Small intestine (tissue), 7 donors: ENCODE data around the gene EGLN2. TPM values are rescaled to one million over a fixed set of nuclear protein-coding genes. Genes with fewer than 3 reads are reported as not detected.
A peak's percentile ranks its signal among the peaks of the same experiment; 100 is the strongest.
"Not testable (repeated sequence)": the region's sequence is repeated elsewhere in the genome, so short reads cannot be mapped to it uniquely, and the experiment has no call there.

ENCODE experiments used
- DNase-seq, 2 donors: peaks; one replicate each; pipeline versions ENCODE4 v3.0.0 to v3.0.0-alpha.2; 2013
- FAIRE-seq: peaks from 2 replicates; lab custom pipeline; 2012; peaks lifted over from hg19 to GRCh38; lab: Jason Lieb, UNC
- H3K27ac ChIP-seq, 3 donors: one replicate each; pipeline ENCODE4 v1.5.1; 2013; ENCODE audit warnings: low read length in 2 of 3, mild to moderate bottlenecking in 2 of 3, control low read depth in 1 of 3, inconsistent platforms in 1 of 3, low read depth in 1 of 3, moderate library complexity in 1 of 3
- H3K27me3 ChIP-seq, 3 donors: one replicate each; pipeline ENCODE4 v1.6.1; 2013; ENCODE audit warnings: low read length in 3 of 3, inconsistent platforms in 1 of 3; ENCODE audit not compliant: control insufficient read depth in 3 of 3, insufficient read depth in 3 of 3
- H3K36me3 ChIP-seq, 3 donors: one replicate each; pipeline ENCODE4 v1.6.1; 2013; ENCODE audit warnings: low read length in 3 of 3, inconsistent platforms in 1 of 3, low read depth in 1 of 3, mild to moderate bottlenecking in 1 of 3, moderate library complexity in 1 of 3; ENCODE audit not compliant: control insufficient read depth in 3 of 3, insufficient read depth in 2 of 3
- H3K4me1 ChIP-seq, 3 donors: one replicate each; pipeline ENCODE4 v1.6.1; 2013; ENCODE audit warnings: low read length in 2 of 3, inconsistent platforms in 1 of 3, low read depth in 1 of 3, mild to moderate bottlenecking in 1 of 3, moderate library complexity in 1 of 3; ENCODE audit not compliant: control insufficient read depth in 3 of 3, insufficient read depth in 2 of 3
- H3K4me3 ChIP-seq, 3 donors: one replicate each; pipeline ENCODE4 v1.5.1; 2013; ENCODE audit warnings: low read length in 3 of 3, control low read depth in 1 of 3, inconsistent platforms in 1 of 3, low read depth in 1 of 3, mild to moderate bottlenecking in 1 of 3, moderate library complexity in 1 of 3
- H3K9me3 ChIP-seq, 2 donors: one replicate each; pipeline ENCODE4 v1.6.1; 2013; ENCODE audit warnings: low read depth in 1 of 2, low read length in 1 of 2; ENCODE audit not compliant: control insufficient read depth in 2 of 2, insufficient read depth in 1 of 2
- WGBS, 3 donors: extraction: QIAGEN DNeasy Blood & Tissue Kit; methylation state at CpG; one replicate each; pipeline ENCODE4 v1.1.7; 2013; 5-methylcytosine and 5-hydroxymethylcytosine counted together
- polyA plus RNA-seq, 4 donors: library from polyadenylated mRNA; stranded (reverse) in 3 of 4; unstranded in 1 of 4; fragments of 200-250 nt in 3 of 4; fragments of 120-200 nt in 1 of 4; gene quantifications; one replicate each; pipeline versions ENCODE4 v1.2.1 to v1.2.3, GENCODE V29; 2013
- donor health status: healthy with polysubstance abuse.
- donor health status: control.
- donor health status: control.
- donor health status: Bipolar disorder and iron deficiency.
- donor health status: healthy.

EGLN2 gene
- polyA plus RNA-seq, 4 donors: 60.1 to 103 (median 81.3) TPM

DNA sequence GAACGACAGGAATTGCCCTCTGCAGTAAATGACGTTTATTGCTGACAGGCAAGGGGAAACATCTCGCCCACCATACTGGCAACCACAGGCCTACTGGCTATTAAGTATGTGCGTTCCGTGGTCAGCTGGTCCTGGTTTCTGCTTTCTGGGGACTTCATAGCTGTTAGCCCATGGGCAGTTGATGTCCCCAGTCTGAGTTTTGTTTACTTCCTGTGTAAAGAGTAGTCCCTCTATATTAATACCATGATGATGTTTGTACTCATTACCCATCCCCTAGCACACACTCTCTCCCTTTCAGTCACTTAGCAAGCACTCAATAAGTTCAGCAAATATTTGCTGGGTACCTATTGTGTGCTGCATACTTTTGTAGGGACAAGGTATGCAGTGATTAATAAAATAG lies 30.1 kb upstream of the EGLN2 start:
- Histone ChIP-seq H3K27ac (no peak overlapping the region), H3K9me3 (peaks cover 0 to 7% of the 10 kb centered on the region in 2 donors), H3K36me3 (peaks cover 16 to 58% (median 19%) of the 10 kb centered on the region in 3 donors), H3K4me3 (no peak overlapping the region), H3K27me3 (no peaks in the 10 kb centered on the region), H3K4me1 (no peaks in the 10 kb centered on the region)
- no peak for FAIRE-seq
- DNase-seq: no peak
- 80 to 87% (median 80%) methylated on average over 5 of the region's 5 CpGs for WGBS, 3 donors

DNA sequence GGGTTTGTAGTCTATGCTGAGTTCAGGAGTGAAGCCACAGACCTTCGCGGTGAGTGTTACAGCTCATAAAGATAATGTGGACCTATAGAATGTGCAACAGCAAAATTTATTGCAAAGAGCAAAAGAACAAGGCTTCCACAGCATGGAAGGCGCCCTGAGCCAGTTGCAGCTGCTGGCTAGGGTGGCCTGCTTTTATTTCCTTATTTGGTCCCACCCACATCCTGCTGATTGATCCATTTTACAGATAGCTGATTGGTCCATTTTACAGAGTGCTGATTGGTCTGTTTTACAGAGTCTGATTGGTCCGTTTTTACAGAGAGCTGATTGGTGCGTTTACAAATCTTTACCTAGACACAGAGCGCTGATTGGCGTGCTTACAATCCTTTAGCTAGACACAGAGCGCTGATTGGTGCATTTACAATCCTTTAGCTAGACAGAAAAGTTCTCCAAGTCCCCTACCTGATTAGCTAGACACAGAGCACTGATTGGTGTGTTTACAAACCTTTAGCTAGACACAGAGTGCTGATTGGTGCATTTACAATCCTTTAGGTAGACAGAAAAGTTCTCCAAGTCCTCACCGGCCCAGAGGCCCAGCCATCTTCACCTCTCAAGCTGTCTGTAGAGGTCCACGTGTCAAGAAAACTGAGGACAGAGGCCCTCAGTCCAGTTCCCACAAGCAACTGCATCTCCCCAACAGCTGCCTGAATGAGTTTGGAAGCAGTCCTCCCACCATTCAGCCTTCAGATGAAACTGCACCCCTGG lies 27.7 kb upstream of the EGLN2 start:
- 93 to 94% (median 93%) methylated on average over 10 of the region's 10 CpGs for WGBS, 3 donors
- H3K9me3 ChIP-seq, FAIRE-seq, H3K4me1 ChIP-seq, H3K27me3 ChIP-seq, H3K27ac ChIP-seq, H3K4me3 ChIP-seq: not testable (repeated sequence)
- peaks cover 0 to 36% (median 4%) of the 10 kb centered on the region in 3 donors for H3K36me3 ChIP-seq
- DNase-seq: peak in 1 of 2 donors; percentile 27

DNA sequence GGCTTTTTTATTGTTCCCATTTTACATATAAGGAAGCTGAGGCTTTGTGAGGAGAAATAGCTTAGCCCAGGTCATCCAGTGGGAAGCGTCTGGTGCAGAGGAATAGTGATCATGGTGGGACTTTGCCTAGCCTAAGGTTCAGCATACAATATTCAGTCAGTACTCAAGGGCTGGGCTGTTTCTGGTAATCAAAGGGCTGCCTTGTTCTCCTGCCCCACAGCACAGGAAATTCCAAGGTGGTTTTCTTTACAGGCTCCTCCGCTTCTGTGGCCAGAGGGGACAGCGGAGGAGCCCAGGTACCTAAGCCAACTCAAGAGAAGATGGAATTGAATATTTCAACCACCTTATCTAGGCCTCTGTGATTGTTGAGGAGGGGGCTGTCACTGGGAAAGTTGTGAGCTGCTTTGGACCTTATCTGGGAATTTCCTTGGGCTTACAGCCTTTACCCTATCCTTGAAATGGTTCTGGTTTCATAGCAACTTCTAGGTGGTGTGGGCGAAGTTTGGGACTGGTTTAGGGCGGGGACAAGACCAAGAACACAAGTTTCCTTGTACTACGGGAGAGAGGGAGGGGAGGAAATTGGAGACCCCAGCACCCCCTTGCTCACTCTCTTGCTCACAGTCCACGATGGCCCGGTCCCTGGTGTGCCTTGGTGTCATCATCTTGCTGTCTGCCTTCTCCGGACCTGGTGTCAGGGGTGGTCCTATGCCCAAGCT lies 23.9 kb upstream of the EGLN2 start, which contains the start of gene MIA:
MIA (plus strand) TSS at position 606 of the 716 bp plus-strand sequence; CDS start at position 628, 22 bp downstream.
- Histone ChIP-seq H3K36me3 (peaks cover 0 to 17% (median 0%) of the 10 kb centered on the region in 3 donors), H3K27ac (no peak within 1 kb of the TSS), H3K4me3 (no peak within 1 kb of the TSS), H3K27me3 (no peaks in the 10 kb centered on the region), H3K9me3 (peaks cover 0 to 7% of the 10 kb centered on the region in 2 donors), H3K4me1 (peaks cover 0 to 15% (median 3%) of the 10 kb centered on the region in 3 donors)
- FAIRE-seq: no peak
- DNase-seq: no peak
- WGBS, 3 donors: 81 to 88% (median 87%) methylated on average over 9 of the region's 9 CpGs

DNA sequence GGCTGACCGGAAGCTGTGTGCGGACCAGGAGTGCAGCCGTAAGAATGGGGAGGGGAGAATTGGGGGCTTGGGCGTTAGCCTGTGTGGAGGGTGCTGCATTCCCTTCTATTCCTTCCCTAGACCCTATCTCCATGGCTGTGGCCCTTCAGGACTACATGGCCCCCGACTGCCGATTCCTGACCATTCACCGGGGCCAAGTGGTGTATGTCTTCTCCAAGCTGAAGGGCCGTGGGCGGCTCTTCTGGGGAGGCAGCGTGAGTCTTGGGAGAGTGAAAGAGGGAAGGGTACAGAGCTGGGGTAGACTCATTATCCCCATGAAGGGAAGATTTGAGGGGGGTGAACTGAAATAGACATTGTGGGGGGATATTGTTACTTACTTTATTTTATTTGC lies 23.4 kb upstream of the EGLN2 start:
- H3K27ac ChIP-seq: no peak overlapping the region
- DNase-seq (no peak), FAIRE-seq (no peak)
- H3K4me3 ChIP-seq: no peak overlapping the region
- H3K27me3 ChIP-seq: no peaks in the 10 kb centered on the region
- peaks cover 0 to 15% (median 3%) of the 10 kb centered on the region in 3 donors for H3K4me1 ChIP-seq
- H3K36me3 ChIP-seq: peaks cover 0 to 17% (median 0%) of the 10 kb centered on the region in 3 donors
- WGBS, 3 donors: 93 to 99% (median 95%) methylated on average over 10 of the region's 10 CpGs
- H3K9me3 ChIP-seq: peaks cover 0 to 7% of the 10 kb centered on the region in 2 donors

DNA sequence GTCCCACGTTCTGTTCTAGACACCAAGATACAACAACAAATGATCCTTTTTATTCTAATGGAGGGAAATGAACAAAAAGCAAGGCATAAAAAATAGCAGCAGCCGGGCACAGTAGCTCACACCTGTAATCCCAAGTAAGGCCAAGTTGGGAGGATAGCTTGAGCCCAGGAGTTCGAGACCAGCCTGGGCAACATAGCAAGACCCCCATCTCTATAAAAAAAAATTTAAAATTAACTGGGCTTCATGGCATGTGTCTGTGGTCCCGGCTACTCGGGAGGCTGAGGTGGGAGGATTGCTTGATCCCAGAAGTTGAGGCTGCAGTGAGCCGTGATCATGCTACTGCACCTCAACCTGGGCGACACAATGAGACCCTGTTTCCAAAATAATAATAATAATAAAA lies 22.6 kb upstream of the EGLN2 start:
- Histone ChIP-seq H3K27me3 (no peaks in the 10 kb centered on the region), H3K9me3 (peaks cover 0 to 4% of the 10 kb centered on the region in 2 donors), H3K4me3 (no peak overlapping the region), H3K27ac (peak overlapping the region in 1 of 3 donors; percentile 97), H3K36me3 (peaks cover 0 to 20% (median 0%) of the 10 kb centered on the region in 3 donors), H3K4me1 (peaks cover 0 to 15% (median 3%) of the 10 kb centered on the region in 3 donors)
- no peak for DNase-seq
- 79 to 82% (median 81%) methylated on average over 7 of the region's 7 CpGs for WGBS, 3 donors
- FAIRE-seq: no peak

DNA sequence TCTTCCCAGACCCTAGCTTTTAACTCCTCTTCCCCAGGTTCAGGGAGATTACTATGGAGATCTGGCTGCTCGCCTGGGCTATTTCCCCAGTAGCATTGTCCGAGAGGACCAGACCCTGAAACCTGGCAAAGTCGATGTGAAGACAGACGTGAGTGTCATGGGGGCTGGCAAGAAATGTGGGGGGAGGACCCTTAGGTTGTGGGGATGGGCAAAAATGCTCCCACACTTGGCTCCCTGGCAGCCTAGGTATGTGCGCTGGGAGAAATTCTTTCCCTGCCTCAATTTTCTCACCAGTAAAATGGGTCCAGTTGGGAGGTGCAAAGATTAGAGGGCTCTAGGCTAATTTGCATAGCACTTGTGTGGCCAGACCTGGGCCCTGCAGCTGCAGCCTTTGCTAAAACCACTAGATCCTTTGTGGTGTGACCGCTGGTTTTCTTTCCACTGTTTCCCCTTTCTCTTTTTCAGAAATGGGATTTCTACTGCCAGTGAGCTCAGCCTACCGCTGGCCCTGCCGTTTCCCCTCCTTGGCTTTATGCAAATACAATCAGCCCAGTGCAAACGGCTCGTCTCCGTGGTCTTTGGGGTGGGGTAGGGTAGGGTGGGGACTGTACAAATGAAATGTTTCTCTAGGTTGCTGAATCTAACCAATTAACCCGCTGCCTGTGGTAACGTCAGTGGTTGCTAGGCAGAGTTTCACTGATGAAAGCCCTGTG lies 21.9 kb upstream of the EGLN2 start:
- no peaks in the 10 kb centered on the region for H3K27me3 ChIP-seq
- DNase-seq: peak; percentile 96
- no peak for FAIRE-seq
- peak overlapping the region; percentile 57 to 78 (median 58) for H3K4me3 ChIP-seq
- peaks cover 0 to 14% (median 0%) of the 10 kb centered on the region in 3 donors for H3K36me3 ChIP-seq
- peaks cover 0 to 15% (median 3%) of the 10 kb centered on the region in 3 donors for H3K4me1 ChIP-seq
- 14 to 23% (median 15%) methylated on average over 13 of the region's 13 CpGs for WGBS, 3 donors
- H3K27ac ChIP-seq: peak overlapping the region; percentile 89 to 100 (median 97)
- no peaks in the 10 kb centered on the region for H3K9me3 ChIP-seq

DNA sequence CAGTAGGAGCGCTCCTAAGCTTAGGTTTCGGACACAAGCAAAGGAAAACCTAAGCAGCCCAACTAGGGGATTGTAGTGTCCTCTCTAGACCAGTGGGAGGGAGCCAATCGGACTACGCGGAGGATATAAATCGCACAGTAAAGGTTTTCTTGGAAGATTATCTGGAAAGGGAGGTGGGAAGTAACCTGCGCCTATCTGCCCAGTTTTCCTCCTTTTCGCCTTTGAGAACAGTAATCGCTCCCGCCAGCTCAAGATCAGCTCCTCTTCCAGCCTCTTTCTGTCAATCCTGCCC lies 21.4 kb upstream of the EGLN2 start:
- no peaks in the 10 kb centered on the region for H3K9me3 ChIP-seq
- FAIRE-seq (no peak), DNase-seq (no peak)
- no peaks in the 10 kb centered on the region for H3K27me3 ChIP-seq
- H3K4me1 ChIP-seq: peaks cover 0 to 15% (median 3%) of the 10 kb centered on the region in 3 donors
- peaks cover 0 to 14% (median 0%) of the 10 kb centered on the region in 3 donors for H3K36me3 ChIP-seq
- whole genome bisulfite sequencing, 3 donors: 0 to 1% (median 1%) methylated on average over 10 of the region's 10 CpGs
- peak overlapping the region; percentile 57 to 78 (median 58) for H3K4me3 ChIP-seq
- peak overlapping the region; percentile 89 to 100 (median 97) for H3K27ac ChIP-seq
